Stimulated activated CD8-positive, alpha-beta memory T cell treated with anti-CD3 and anti-CD28 coated beads, Interleukin-15, amount 100 ng/mL, for 24 hours (primary cell): ENCODE data around the gene DDX6.
"Not testable (repeated sequence)": the region's sequence is repeated elsewhere in the genome, so short reads cannot be mapped to it uniquely, and the experiment has no call there.

Source experiments
- DNase-seq: peaks from one replicate; pipeline ENCODE4 v3.0.0-alpha.2; 2020; ENCODE audit warnings: low read depth

Gene DDX6

GRCh38 chr11:118791111-118791960 lies at the start of gene DDX6:
Gene DDX6 (minus strand): TSS chr11:118791164. CDS start chr11:118786251, 4,913 bp downstream.
- peak; percentile 77 for DNase-seq

GRCh38 chr11:118838905-118839553 lies 48.1 kb upstream of the DDX6 start:
- DNase-seq = no peak

GRCh38 chr11:118837868-118838267 lies 46.9 kb upstream of the DDX6 start:
- no peak for DNase-seq

- DNase-seq = no peak
Measured at GRCh38 chr11:118834427-118835028, 43.6 kb upstream of the DDX6 start.

- DNase-seq = no peak
Measured at GRCh38 chr11:118827118-118827517, 36.2 kb upstream of the DDX6 start.

GRCh38 chr11:118822936-118823510 lies 32.1 kb upstream of the DDX6 start:
- DNase-seq = not testable (repeated sequence)

GRCh38 chr11:118820412-118821357 lies 29.7 kb upstream of the DDX6 start:
- no peak for DNase-seq

- DNase-seq = not testable (repeated sequence)
Measured at GRCh38 chr11:118820025-118820379, 29.0 kb upstream of the DDX6 start.

GRCh38 chr11:118819334-118820024 lies 28.5 kb upstream of the DDX6 start:
- DNase-seq = no peak

GRCh38 chr11:118818130-118818529 lies 27.2 kb upstream of the DDX6 start:
- DNase-seq = no peak

GRCh38 chr11:118813551-118813950 lies 22.6 kb upstream of the DDX6 start:
- no peak for DNase-seq

- DNase-seq = no peak
Measured at GRCh38 chr11:118812485-118812884, 21.5 kb upstream of the DDX6 start.

GRCh38 chr11:118807800-118808778 lies 17.1 kb upstream of the DDX6 start:
- DNase-seq = no peak

- DNase-seq = no peak
Measured at GRCh38 chr11:118806400-118806799, 15.4 kb upstream of the DDX6 start.

- DNase-seq = no peak
Measured at GRCh38 chr11:118804094-118804493, 13.1 kb upstream of the DDX6 start.

GRCh38 chr11:118799372-118799771 lies 8.4 kb upstream of the DDX6 start:
- no peak for DNase-seq

GRCh38 chr11:118797510-118797909 lies 6.5 kb upstream of the DDX6 start:
- DNase-seq = no peak

- DNase-seq = peak; percentile 17
Measured at GRCh38 chr11:118792570-118793124, 1.7 kb upstream of the DDX6 start.

GRCh38 chr11:118791961-118792569 lies 1.1 kb upstream of the DDX6 start:
- peak; percentile 18 for DNase-seq
